ENCODE data around the gene NPC1L1. TPM values are rescaled to one million over a fixed set of nuclear protein-coding genes. Genes with fewer than 3 reads are reported as not detected.
A peak's percentile ranks its signal among the peaks of the same experiment; 100 is the strongest.

The NPC1L1 gene
- total RNA-seq, 1 donor from 2014 or later = not detected

GRCh38 chr7:44583146-44583865 lies 42.2 kb upstream of the NPC1L1 start:
- no peak for DNase-seq
- peak overlapping the region; percentile 93 for H3K4me3 Mint-ChIP-seq (ENCODE audit: unreplicated experiment)
- peaks cover 10% of the 10 kb centered on the region for H3K4me1 Mint-ChIP-seq (ENCODE audit: low read depth, unreplicated experiment)
- H3K36me3 Mint-ChIP-seq (ENCODE audit: unreplicated experiment) = no peaks in the 10 kb centered on the region
- H3K27me3 Mint-ChIP-seq (ENCODE audit: unreplicated experiment) = peaks cover 7% of the 10 kb centered on the region
- H3K27ac Mint-ChIP-seq (ENCODE audit: unreplicated experiment) = peak overlapping the region; percentile 93
- no peak for TF ChIP-seq CTCF (IDR thresholded peaks at IDR 0.05; ENCODE audit: partially characterized antibody, unreplicated experiment)
- H3K9me3 Mint-ChIP-seq (ENCODE audit: unreplicated experiment) = peaks cover 14% of the 10 kb centered on the region

- Mint-ChIP-seq H3K27me3 (ENCODE audit: unreplicated experiment) (peaks cover 7% of the 10 kb centered on the region), H3K27ac (ENCODE audit: unreplicated experiment) (peak within 1 kb of the TSS; percentile 93), H3K4me3 (ENCODE audit: unreplicated experiment) (peak within 1 kb of the TSS; percentile 93), H3K36me3 (ENCODE audit: unreplicated experiment) (no peaks in the 10 kb centered on the region), H3K9me3 (ENCODE audit: unreplicated experiment) (peaks cover 14% of the 10 kb centered on the region), H3K4me1 (ENCODE audit: low read depth, unreplicated experiment) (peaks cover 9% of the 10 kb centered on the region)
- DNase-seq = peak; percentile 100
- no peak for TF ChIP-seq CTCF (IDR thresholded peaks at IDR 0.05; ENCODE audit: partially characterized antibody, unreplicated experiment)
Measured at GRCh38 chr7:44581879-44582603, 40.9 kb upstream of the NPC1L1 start, which contains the start of gene TMED4. TSS of gene TMED4 (minus strand) at chr7:44582231. CDS start at chr7:44582206, 25 bp downstream.

- Mint-ChIP-seq H3K4me3 (ENCODE audit: unreplicated experiment) (peak overlapping the region; percentile 93), H3K27me3 (ENCODE audit: unreplicated experiment) (peaks cover 7% of the 10 kb centered on the region), H3K9me3 (ENCODE audit: unreplicated experiment) (peaks cover 14% of the 10 kb centered on the region), H3K4me1 (ENCODE audit: low read depth, unreplicated experiment) (peaks cover 9% of the 10 kb centered on the region), H3K36me3 (ENCODE audit: unreplicated experiment) (no peaks in the 10 kb centered on the region), H3K27ac (ENCODE audit: unreplicated experiment) (peak overlapping the region; percentile 93)
- no peak for TF ChIP-seq CTCF (IDR thresholded peaks at IDR 0.05; ENCODE audit: partially characterized antibody, unreplicated experiment)
- DNase-seq = peak; percentile 27
Measured at GRCh38 chr7:44580945-44581878, 40.1 kb upstream of the NPC1L1 start.

- DNase-seq = no peak
- TF ChIP-seq CTCF (IDR thresholded peaks at IDR 0.05; ENCODE audit: partially characterized antibody, unreplicated experiment) = no peak
- Mint-ChIP-seq H3K27me3 (ENCODE audit: unreplicated experiment) (peaks cover 7% of the 10 kb centered on the region), H3K9me3 (ENCODE audit: unreplicated experiment) (peaks cover 11% of the 10 kb centered on the region), H3K36me3 (ENCODE audit: unreplicated experiment) (no peaks in the 10 kb centered on the region), H3K4me1 (ENCODE audit: low read depth, unreplicated experiment) (peaks cover 16% of the 10 kb centered on the region), H3K27ac (ENCODE audit: unreplicated experiment) (no peak overlapping the region), H3K4me3 (ENCODE audit: unreplicated experiment) (no peak overlapping the region)
Measured at GRCh38 chr7:44576228-44576627, 35.1 kb upstream of the NPC1L1 start.

Measured in glutamatergic neuron (in vitro differentiated cells).